ENCODE measurements around the gene CDC73. TPM values are rescaled to one million over a fixed set of nuclear protein-coding genes. Genes with fewer than 3 reads are reported as not detected.
A peak's percentile ranks its signal among the peaks of the same experiment; 100 is the strongest.

CDC73 gene
- 10 to 100 TPM; 40.8 to 52.4 TPM for total RNA-seq

DNA sequence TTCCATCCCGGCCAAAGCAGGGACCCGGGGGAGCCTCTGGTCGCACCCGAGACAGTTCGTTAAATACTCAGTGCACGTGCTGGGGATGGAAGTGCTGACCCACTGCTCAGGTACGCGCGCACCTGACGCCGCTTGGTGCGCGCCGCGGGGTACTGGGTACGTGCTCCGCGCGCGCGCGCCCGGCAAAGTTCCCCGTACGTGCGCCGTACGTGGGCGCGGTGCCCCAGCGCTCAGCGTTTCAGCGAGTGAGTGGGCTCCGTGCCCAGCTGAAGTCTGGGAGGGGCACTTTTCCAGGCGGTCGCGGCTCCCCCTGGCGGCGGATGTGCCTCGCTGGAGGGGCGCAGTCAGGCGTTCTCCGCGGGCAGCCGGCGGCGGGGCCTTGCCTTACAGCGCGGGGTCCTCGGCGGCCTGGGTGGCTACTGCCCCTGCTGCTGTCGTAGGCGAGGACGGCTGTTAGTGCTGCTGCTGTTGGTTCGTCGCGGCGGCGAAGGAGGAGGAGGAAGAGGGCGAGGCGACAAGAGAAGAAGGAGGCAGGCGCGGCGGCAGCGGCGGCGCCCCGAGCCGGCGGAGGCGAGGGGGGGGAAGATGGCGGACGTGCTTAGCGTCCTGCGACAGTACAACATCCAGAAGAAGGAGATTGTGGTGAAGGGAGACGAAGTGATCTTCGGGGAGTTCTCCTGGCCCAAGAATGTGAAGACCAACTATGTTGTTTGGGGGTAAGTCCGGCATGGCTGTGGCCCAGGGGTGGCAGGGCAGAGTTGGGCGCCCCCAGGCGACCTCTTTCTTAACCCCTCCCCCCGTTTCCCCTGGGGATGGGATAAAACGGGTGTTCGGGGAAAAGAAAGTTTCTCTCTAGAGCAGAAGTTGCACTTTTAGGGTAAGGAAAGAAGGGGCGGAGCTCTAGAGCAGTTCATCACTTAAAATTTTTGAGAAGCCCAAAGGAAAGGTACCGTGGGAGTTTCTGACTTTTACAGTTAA lies at the start of gene CDC73:
TSS of gene CDC73 (plus strand) at position 416 of the 978 bp plus-strand sequence. CDS start at position 586, 170 bp downstream.
- H3K36me3 Mint-ChIP-seq (ENCODE audit: low read depth): peaks cover 12% of the 10 kb centered on the region
- ATAC-seq (peak; percentile 94), DNase-seq (peak; percentile 99)
- H3K4me1 Mint-ChIP-seq: peaks cover 51% of the 10 kb centered on the region
- H3K4me3 Mint-ChIP-seq: peak within 1 kb of the TSS; percentile 91
- CTCF ChIA-PET: interaction anchor here (0.6 to 1.9 kb wide), 11 partner anchors 12 to 321 kb away, joined by 3 to 9 read pairs (median 4); partner anchors contain the start of genes GLRX2, RO60 and UCHL5
- POLR2A ChIA-PET: interaction anchor here (2.1 kb wide), 1 partner anchor 63 kb away, joined by 16 read pairs; the partner anchor contains the start of genes RO60 and UCHL5
- H3K27ac Mint-ChIP-seq: peak within 1 kb of the TSS; percentile 96
- intact Hi-C loops (cut with DNase I, micrococcal nuclease): loop anchor here (1.0 to 10.0 kb wide), 10 partner anchors 17 to 1175 kb away; partner anchors contain the start of genes GLRX2 (in 2 of the 2), RO60 (in 2 of the 2), UCHL5 (in 2 of the 2) and RGS1 (in 1 of the 2)
- H3K9me3 Mint-ChIP-seq (ENCODE audit: low read depth): peaks cover 2% of the 10 kb centered on the region
- no peaks in the 10 kb centered on the region for H3K27me3 Mint-ChIP-seq

DNA sequence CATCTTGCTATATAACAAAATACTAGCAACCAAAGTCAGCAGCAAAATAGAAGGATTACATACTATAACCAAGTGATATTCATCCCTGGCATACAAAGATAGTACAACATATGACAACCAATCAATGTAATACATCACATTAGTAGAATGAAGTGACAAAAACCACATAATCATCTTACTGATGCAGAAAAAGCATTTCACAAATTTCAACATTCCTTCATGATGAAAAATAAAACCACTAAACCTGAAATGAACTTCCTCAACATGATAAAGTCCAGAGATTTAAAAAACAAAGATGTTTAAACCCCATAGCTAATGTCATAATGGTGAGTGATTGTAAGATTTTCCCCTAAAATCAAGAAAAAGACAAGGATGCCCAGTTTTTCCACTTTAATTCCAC lies 43.8 kb upstream of the CDC73 start:
- Mint-ChIP-seq H3K36me3 (ENCODE audit: low read depth) (peaks cover 53% of the 10 kb centered on the region), H3K9me3 (ENCODE audit: low read depth) (no peaks in the 10 kb centered on the region), H3K27me3 (no peaks in the 10 kb centered on the region), H3K27ac (no peak overlapping the region), H3K4me1 (peaks cover 2% of the 10 kb centered on the region), H3K4me3 (no peak overlapping the region)
- intact Hi-C loops (cut with DNase I, micrococcal nuclease): no loop called here
- DNase-seq (no peak), ATAC-seq (no peak)
- POLR2A ChIA-PET: no interaction called here
- CTCF ChIA-PET: interaction anchor here (0.9 kb wide), 1 partner anchor 64 kb away, joined by 3 read pairs; no protein-coding TSS in a partner anchor

DNA sequence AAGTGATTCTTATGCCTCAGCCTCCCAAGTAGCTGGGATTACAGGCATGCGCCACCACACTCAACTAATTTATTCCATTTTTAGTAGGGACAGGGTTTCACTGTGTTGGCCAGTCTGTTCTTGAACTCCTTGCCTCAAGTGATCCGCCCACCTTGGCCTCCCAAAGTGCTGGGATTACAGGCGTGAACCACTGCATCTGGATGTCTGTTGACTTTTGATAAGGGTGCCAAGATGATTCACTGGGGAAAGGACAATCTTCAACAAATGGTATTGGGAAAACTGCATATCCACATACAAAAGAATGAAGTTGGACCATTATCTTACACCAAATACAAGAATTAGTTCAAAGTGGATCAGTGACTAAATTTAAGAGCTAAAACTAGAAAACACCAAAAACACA lies 42.6 kb upstream of the CDC73 start:
- ATAC-seq: no peak
- Mint-ChIP-seq H3K4me1 (peaks cover 1% of the 10 kb centered on the region), H3K27ac (no peak overlapping the region), H3K36me3 (ENCODE audit: low read depth) (peaks cover 57% of the 10 kb centered on the region), H3K4me3 (no peak overlapping the region), H3K27me3 (no peaks in the 10 kb centered on the region), H3K9me3 (ENCODE audit: low read depth) (no peaks in the 10 kb centered on the region)
- CTCF ChIA-PET: no interaction called here
- no peak for DNase-seq
- POLR2A ChIA-PET: no interaction called here
- intact Hi-C loops (cut with DNase I, micrococcal nuclease): no loop called here

DNA sequence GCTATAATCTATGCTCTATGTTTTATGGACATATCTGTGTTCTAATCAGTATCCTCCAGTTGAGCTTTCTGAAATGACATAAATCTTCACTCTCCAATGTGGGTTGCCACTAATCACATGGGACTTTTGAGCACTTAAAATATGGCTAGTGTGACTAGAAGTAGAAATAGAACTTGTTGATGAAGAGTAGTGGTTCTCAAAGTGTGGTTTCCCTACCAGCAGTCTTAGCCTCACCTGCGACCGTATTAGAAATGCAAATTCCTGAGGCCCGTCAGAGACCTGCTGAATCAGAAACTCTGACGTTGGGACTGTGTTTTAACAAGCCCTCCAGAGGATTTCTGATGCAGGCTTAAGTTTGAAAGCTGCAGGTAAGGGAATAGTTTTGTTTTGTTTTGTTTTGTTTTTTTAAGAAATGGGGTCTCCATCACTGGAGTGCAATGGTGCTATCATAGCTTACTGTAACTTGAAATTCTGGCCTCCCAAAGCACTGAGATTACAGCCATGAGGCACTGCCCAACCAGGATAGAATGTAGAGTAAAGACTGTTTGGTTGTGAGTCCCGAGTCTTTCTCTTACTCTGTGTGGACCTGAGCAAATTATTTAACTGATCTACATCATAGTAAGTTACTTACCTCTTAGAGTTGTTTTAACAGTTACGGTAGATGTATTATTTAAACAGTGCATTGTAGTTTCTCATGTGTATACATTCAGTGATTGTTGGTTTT lies 38.3 kb upstream of the CDC73 start:
- POLR2A ChIA-PET: interaction anchor here (0.6 kb wide), 1 partner anchor 180 kb away, joined by 4 read pairs; no protein-coding TSS in a partner anchor

DNA sequence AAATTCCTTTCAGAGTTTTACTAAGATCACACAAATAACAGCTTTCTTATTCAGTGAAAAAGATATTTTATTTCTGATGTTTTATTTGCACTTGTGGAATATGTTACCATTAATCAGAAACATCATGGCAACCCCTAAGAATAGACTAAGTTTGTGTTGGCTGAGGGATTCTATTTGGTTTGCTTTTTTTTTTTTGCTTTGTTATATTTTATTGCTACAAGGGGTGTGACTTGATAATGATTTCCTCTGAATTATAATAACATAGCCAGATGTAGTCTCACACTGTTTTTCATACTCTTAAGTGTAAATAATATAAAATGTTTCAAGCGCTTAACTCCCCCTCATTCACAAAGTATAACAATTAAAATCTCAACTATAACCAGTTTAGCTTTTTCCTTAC lies 36.6 kb upstream of the CDC73 start:
- H3K36me3 Mint-ChIP-seq (ENCODE audit: low read depth): peaks cover 31% of the 10 kb centered on the region
- DNase-seq (no peak), ATAC-seq (no peak)
- no peaks in the 10 kb centered on the region for H3K27me3 Mint-ChIP-seq
- intact Hi-C loops (cut with DNase I, micrococcal nuclease): no loop called here
- ChIA-PET POLR2A (no interaction called here), CTCF (interaction anchor here (0.6 to 1.2 kb wide), 2 partner anchors 18 to 55 kb away, joined by 3 read pairs; no protein-coding TSS in a partner anchor)
- H3K4me1 Mint-ChIP-seq: no peaks in the 10 kb centered on the region
- no peaks in the 10 kb centered on the region for H3K9me3 Mint-ChIP-seq (ENCODE audit: low read depth)
- no peak overlapping the region for H3K27ac Mint-ChIP-seq
- no peak overlapping the region for H3K4me3 Mint-ChIP-seq

More for the DNA sequence above, 38.3 kb upstream of the CDC73 start:
- CTCF ChIA-PET: interaction anchor here (2.3 kb wide), 1 partner anchor 12 kb away, joined by 7 read pairs; no protein-coding TSS in a partner anchor
- no peaks in the 10 kb centered on the region for H3K9me3 Mint-ChIP-seq (ENCODE audit: low read depth)
- no peaks in the 10 kb centered on the region for H3K27me3 Mint-ChIP-seq
- H3K27ac Mint-ChIP-seq: no peak overlapping the region
- no peak for DNase-seq
- no peak overlapping the region for H3K4me3 Mint-ChIP-seq
- no peak for ATAC-seq
- peaks cover 45% of the 10 kb centered on the region for H3K36me3 Mint-ChIP-seq (ENCODE audit: low read depth)
- H3K4me1 Mint-ChIP-seq: no peaks in the 10 kb centered on the region
- intact Hi-C loops (cut with DNase I, micrococcal nuclease): no loop called here

DNA sequence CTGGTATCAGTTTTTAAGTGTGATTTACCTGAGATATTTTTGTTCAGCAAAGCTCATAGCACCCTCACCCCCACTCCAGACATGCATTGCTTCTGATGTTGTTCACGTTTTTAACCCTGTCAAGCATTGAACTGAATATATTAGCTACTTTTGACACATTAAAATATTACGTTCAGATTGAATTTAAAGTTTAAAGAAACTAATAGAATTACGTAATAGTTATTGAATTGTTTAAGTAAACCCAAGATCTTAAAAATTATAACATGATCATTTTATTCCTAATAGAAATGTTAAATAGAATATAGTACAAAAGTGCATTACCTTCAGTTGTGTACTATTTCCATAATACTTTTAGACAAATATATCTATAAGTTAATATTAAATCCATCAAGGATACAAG lies 35.5 kb upstream of the CDC73 start:
- Mint-ChIP-seq H3K9me3 (ENCODE audit: low read depth) (no peaks in the 10 kb centered on the region), H3K4me3 (no peak overlapping the region), H3K27me3 (no peaks in the 10 kb centered on the region), H3K4me1 (no peaks in the 10 kb centered on the region), H3K36me3 (ENCODE audit: low read depth) (peaks cover 27% of the 10 kb centered on the region), H3K27ac (no peak overlapping the region)
- intact Hi-C loops (cut with DNase I, micrococcal nuclease): no loop called here
- DNase-seq: no peak
- POLR2A ChIA-PET: no interaction called here
- CTCF ChIA-PET: interaction anchor here (1.5 kb wide), 2 partner anchors 15 to 34 kb away, joined by 3 to 4 read pairs; no protein-coding TSS in a partner anchor
- no peak for ATAC-seq

DNA sequence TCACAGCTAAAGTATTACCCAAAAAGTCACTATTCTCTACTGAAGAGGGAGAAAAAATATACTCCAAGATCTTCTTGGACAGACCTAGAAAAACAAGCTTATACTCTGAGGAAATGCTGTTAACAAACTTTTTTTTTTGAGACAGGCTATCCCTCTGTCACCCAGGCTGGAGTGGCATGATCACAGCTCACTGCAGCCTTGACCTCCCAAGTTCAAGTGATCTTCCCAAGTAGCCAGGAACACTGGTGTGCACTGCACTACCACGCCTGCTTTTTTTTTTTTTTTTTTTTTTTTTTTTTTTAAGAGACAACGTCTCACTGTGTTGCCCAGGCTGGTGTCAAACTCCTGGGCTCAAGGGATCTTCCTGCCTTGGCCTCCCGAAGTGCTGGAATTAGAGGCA lies 33.9 kb upstream of the CDC73 start:
- DNase-seq: no peak
- Mint-ChIP-seq H3K4me3 (no peak overlapping the region), H3K36me3 (ENCODE audit: low read depth) (peaks cover 21% of the 10 kb centered on the region), H3K27me3 (no peaks in the 10 kb centered on the region), H3K27ac (no peak overlapping the region), H3K4me1 (no peaks in the 10 kb centered on the region), H3K9me3 (ENCODE audit: low read depth) (no peaks in the 10 kb centered on the region)
- ChIA-PET CTCF (interaction anchor here (1.5 kb wide), 1 partner anchor 17 kb away, joined by 4 read pairs; no protein-coding TSS in a partner anchor), POLR2A (no interaction called here)
- ATAC-seq: no peak
- intact Hi-C loops (cut with DNase I, micrococcal nuclease): no loop called here

DNA sequence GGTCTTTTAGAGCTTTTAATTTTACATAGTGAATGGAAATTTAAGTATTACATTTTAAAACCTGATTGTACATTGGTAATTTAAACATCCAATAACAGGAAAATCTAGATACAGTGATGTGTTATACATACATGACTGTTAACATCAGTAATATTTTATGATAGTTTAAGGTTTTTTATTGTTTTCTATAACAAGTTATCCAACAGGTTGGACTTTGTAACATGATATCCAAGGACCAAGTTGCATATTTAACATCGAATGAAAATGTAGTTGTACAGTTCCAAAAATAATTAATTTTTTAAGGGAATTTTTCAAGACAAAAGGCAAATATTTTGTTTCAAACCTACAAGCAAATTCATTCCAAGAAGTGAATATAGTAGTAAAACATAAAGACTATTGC lies 31.0 kb upstream of the CDC73 start:
- no peaks in the 10 kb centered on the region for H3K4me1 Mint-ChIP-seq
- H3K27ac Mint-ChIP-seq: no peak overlapping the region
- intact Hi-C loops (cut with DNase I, micrococcal nuclease): loop anchor here in 1 of 2 experiments (5.0 kb wide), 1 partner anchor 49 kb away; no protein-coding TSS in a partner anchor
- no peak for ATAC-seq
- peaks cover 8% of the 10 kb centered on the region for H3K36me3 Mint-ChIP-seq (ENCODE audit: low read depth)
- CTCF ChIA-PET: interaction anchor here (0.8 kb wide), 1 partner anchor 42 kb away, joined by 3 read pairs; no protein-coding TSS in a partner anchor
- no peak for DNase-seq
- H3K9me3 Mint-ChIP-seq (ENCODE audit: low read depth): no peaks in the 10 kb centered on the region
- POLR2A ChIA-PET: no interaction called here
- no peak overlapping the region for H3K4me3 Mint-ChIP-seq
- H3K27me3 Mint-ChIP-seq: no peaks in the 10 kb centered on the region

DNA sequence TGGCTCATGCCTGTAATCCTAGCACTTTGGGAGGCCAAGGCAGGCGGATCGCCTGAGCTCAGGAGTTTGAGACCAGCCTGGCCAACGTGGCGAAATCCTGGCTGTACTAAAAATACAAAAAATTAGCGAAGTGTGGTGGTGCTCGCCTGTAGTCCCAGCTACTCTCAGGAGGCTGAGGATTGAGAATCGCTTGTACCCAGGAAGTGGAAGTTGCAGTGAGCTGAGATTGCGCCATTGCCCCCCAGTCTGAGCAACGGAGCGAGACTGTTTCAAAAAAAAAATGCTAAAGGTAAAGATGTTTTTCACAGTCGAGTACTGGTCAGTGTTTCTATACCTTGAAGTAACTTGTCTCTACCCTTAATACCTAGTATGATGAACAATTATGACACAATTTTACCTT lies 27.7 kb upstream of the CDC73 start:
- DNase-seq: no peak
- no peak for ATAC-seq

DNA sequence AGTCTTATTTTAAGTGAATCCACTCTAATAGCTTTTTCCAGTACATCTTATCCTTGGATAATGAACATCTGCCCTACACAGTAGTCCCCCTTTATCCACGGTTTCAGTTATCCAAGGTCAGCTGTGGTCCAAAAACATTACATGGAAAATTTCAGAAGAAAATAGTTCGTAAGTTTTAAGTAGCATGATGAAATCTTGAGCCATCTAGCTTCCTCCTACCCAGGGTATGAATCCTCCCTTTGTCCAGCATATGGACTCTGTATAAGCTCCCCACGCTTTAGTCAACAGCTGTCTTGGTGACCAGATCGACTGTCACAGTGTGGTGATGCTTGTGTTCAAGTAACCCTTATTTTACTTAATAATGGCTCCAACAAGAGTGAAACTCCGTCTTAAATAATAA lies 19.2 kb upstream of the CDC73 start:
- no peak for DNase-seq
- Mint-ChIP-seq H3K27ac (no peak overlapping the region), H3K9me3 (ENCODE audit: low read depth) (no peaks in the 10 kb centered on the region), H3K27me3 (no peaks in the 10 kb centered on the region), H3K36me3 (ENCODE audit: low read depth) (peaks cover 3% of the 10 kb centered on the region), H3K4me1 (peaks cover 14% of the 10 kb centered on the region), H3K4me3 (no peak overlapping the region)
- POLR2A ChIA-PET: interaction anchor here (0.6 kb wide), 1 partner anchor 46 kb away, joined by 3 read pairs; no protein-coding TSS in a partner anchor
- intact Hi-C loops (cut with DNase I, micrococcal nuclease): no loop called here
- no peak for ATAC-seq
- CTCF ChIA-PET: interaction anchor here (0.5 to 1.0 kb wide), 2 partner anchors 34 to 36 kb away, joined by 3 to 4 read pairs; no protein-coding TSS in a partner anchor

More for the DNA sequence above, 27.7 kb upstream of the CDC73 start:
- CTCF ChIA-PET: interaction anchor here (0.6 to 1.4 kb wide), 3 partner anchors 28 to 764 kb away, joined by 3 to 4 read pairs (median 3); no protein-coding TSS in a partner anchor
- Mint-ChIP-seq H3K9me3 (ENCODE audit: low read depth) (no peaks in the 10 kb centered on the region), H3K27me3 (no peaks in the 10 kb centered on the region), H3K4me3 (no peak overlapping the region), H3K36me3 (ENCODE audit: low read depth) (peaks cover 20% of the 10 kb centered on the region), H3K27ac (no peak overlapping the region), H3K4me1 (no peaks in the 10 kb centered on the region)
- intact Hi-C loops (cut with DNase I, micrococcal nuclease): loop anchor here in 1 of 2 experiments (5.0 kb wide), 1 partner anchor 52 kb away; no protein-coding TSS in a partner anchor
- POLR2A ChIA-PET: no interaction called here
